GM19043 (cell line): ENCODE measurements around the gene CSNK1A1.
"Not testable (repeated sequence)": the region's sequence is repeated elsewhere in the genome, so short reads cannot be mapped to it uniquely, and the experiment has no call there.

Experiments used
- ATAC-seq: cut with Tn5 transposase; IDR thresholded peaks from one replicate; pipeline ENCODE4 v1.9.1; 2021; ENCODE audit warnings: low read depth; ENCODE audit not compliant: unreplicated experiment

Gene CSNK1A1

DNA sequence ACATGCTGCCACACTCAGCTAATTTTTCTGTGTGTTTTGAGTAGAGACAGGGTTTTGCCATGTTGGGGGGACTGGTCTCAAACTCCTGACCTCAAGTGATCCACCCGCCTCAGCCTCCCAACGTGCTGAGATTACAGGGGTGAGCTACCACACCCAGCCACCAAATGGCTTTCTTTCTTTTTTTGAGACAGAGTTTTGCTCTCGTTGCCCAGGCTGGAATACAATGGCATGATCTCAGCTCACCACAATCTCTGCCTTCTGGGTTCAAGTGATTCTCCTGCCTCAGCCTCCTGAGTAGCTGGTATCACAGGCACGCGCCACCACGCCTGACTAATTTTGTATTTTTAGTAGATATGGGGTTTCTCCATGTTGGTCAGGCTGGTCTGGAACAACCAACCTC is 15.5 kb downstream of the CSNK1A1 start:
- not testable (repeated sequence) for ATAC-seq

DNA sequence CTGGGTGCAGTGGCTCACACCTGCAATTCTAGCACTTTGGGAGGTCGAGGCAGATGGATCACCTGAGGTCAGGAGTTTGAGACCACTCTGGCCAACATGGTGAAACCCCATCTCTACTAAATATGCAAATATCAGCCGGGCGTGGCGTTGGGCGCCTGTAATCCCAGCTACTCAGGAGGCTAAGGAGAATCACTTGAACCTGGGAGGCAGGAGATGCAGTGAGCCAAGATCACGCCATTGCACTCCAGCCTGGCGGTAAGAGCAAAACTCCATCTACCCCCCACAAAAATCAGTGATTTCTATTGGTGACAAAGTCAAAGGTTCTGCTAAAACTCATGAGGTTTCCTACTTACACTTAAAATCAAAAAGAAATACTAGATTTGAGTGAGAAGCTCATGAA is 18.8 kb downstream of the CSNK1A1 start:
- no peak for ATAC-seq

DNA sequence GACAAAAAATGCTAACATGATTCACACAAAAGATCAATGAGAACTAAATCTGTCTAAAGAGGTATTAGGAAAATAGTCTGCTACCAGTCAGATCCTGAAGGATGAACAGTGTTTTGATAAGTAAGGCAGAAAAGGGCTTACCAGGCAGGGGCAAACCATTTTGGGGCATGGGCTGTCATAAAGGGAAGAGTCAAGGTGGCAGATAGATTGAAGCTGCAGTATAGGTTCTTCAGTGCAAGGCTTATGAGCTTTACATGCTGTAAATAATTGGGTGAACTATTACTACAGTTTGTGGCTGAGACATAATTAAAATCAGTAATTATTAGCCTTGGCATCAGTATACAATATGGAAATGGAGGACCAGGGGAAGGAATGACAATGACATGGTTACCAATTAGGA is 21.8 kb downstream of the CSNK1A1 start:
- no peak for ATAC-seq

DNA sequence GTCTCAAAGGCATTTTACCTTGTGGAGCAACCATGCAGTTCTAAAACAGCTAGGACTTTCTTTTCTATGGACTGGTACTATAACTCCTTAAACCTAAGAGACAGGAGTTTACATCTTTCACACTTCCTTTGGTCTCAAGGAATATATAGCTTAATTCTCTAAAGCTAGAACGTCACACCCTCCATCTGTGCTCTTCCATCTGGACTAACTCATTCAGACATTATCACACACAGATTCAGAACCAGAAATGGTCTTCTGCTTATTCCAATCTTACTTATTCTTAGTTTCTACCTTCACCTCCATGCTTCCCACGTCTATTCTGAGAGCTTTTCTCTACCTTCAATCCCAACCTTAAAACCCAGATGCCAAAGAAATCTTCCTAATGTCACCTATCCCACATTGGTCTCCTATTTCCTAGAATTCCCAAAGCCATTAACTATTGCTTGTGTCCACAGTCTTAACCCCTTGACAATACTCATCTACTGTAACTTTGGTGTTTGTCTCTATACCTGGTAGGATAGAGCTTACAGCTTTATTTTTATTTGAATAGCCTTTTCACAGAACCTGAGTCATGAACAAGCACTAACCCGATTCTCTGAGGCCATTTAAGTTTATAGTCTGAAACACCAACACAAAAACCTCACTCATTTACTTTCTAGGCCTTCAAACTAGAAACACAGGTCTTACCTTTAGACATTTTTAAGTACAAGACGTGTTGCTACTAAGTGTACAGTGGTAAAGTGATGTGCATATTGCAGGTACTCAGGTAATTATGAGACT is 22.8 kb downstream of the CSNK1A1 start:
- no peak for ATAC-seq

DNA sequence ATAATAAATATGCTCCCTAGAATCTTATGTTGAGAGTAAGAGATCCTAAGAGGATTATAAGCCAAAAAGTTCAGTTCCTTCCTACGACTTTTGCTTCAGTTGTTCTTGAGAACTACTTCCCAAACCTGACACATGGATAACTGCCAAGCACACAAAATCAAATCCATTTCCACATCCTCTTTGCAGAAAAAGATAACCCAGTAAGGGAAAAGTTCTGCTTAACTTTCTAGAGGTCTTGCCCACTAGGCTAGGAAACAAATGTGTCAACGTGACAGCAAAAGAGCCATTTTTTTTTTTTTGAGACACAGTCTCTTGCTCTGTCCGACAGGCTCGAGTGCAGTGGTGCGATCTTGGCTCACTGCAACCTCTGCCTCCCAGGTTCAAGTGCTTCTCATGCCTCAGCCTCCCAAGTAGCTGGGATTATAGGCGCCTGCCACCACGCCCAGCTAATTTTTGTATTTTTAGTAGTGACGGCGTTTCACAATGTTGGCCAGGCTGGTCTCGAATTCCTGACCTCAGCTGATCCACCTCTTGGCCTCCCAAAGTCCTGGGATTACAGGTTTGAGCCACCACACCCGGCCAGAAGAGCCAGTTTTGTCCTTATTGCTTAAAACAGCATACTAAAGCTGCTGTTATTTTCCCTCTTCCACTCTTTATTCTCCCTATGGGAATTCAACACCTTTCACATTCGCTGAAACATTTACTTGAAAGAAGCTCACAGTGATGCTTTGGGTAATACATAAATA is 24.2 kb downstream of the CSNK1A1 start:
- no peak for ATAC-seq

DNA sequence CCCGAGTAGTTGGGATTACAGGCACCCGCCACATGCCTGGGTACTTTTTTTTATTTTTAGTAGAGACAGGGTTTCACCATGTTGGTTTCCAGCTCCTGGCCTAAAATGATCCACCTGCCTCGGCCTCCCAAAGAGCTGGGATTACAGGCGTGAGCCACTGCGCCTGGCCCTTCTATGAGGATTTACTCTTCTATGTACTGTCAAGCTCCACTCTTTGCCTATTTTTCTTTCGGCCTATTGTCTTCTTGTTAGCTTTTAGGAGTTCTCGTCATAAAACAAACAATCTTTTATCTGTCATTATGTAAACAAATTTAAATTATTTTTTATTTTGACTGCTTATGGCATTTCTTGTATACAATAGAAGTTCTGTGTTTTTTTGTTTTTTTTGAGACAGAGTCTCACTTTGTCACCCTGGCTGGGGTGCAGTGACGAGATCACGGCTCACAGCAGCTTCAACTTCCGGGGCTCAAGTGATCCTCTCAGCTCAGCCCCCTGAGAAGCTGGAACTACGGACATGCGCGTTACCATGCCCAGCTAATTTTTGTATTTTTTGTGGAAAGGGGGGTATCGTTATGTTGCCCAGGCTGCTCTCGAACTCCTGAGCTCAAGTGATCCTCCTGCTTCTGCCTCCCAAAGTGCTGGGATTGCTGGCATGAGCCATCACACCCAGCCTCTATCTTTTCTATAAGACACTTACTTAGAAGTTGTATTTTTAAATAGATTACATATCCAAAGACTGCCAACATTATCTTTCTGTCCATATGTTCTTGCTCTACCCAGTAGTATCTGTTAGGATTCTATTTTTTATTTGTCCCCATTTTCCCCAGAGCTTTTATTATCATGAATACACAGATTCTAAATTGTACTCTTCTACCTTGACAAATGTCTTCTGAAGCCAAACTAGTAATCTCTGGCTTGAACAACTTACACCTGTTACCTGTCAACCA is 29.2 kb downstream of the CSNK1A1 start:
- no peak for ATAC-seq

DNA sequence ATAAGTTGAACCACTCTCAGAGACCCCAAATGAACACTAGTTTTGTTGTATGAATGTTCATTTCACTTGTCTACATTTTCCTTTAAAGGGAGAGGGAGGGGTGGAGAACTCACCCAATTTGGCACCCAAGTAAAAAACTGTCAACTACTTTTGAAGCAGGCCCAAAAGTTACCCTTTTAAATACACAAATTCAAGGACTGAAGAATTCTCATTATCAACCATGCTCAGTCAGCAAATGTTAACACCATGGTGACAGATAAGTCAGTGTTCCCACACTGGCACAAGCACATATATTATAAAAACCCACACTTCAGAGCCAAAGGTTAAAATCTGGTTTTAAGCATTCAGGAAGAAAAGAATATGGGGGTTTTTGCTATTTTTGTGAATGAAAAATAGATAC is 31.6 kb downstream of the CSNK1A1 start:
- ATAC-seq = no peak

DNA sequence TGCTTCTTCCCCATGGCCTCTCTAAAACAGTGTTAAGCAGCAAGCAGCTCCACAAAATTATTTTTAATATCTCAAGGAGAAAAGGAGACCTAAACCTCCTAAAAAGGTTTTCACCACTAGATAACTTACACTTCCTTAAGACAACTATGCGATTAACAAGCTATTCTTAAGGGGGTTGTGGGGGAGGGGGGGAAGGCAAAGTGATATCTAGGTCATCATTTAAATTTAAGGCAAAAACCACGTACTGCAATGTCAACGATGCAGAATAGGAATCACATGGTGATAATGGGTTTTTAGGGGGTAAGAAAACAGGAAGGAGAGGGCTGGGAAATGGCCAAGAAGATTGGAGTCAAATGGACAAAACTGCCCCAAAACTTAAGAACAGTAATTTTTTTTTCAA is 32.6 kb downstream of the CSNK1A1 start:
- no peak for ATAC-seq

DNA sequence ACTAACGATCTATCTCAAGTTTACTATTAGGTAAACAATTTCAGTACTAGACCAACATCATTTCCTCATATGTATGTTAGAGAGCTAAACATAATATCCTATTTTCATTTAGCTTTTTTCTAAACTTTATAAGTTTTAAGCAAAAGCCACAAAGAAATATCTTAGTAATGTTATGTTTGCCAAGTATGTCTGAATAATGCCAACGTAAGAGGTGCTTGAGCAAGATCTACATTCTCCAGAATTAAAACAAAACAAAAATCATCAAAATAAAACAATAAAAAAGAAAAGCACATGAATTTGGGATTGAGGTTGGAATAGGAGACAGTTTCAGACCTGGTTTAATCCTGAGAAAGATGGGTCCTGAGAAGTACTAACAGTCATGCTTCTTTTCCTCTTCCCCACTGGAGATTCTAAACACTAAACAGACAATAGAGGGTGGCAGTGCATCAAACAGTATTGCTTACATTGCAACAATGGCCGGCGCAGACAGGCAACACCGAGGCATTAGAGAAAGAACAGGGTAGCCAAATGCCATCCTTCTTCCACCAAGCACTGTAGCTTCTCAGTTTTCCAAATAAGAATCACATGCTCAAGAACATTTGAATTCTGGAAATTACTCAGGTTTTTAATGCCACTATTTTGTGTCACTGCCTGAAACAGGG is 33.6 kb downstream of the CSNK1A1 start:
- no peak for ATAC-seq

DNA sequence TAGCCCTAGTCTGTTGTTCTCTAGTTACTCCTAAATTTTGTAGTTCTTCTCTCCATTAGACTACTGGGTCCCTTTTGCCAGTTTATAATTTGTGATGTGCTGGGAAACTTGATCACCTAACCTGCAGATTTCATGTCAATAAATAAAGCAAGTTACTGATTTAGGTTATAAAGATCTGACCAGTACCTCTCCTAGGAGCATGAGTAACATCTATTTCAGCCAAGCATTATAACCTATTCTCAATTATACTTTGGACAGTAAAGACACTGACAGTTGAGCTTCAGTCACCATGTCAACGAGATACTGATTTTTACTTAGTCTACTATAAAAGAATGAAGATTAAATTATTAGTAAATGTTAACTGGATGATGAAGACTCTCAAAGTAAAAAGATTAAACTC is 36.7 kb downstream of the CSNK1A1 start:
- no peak for ATAC-seq

DNA sequence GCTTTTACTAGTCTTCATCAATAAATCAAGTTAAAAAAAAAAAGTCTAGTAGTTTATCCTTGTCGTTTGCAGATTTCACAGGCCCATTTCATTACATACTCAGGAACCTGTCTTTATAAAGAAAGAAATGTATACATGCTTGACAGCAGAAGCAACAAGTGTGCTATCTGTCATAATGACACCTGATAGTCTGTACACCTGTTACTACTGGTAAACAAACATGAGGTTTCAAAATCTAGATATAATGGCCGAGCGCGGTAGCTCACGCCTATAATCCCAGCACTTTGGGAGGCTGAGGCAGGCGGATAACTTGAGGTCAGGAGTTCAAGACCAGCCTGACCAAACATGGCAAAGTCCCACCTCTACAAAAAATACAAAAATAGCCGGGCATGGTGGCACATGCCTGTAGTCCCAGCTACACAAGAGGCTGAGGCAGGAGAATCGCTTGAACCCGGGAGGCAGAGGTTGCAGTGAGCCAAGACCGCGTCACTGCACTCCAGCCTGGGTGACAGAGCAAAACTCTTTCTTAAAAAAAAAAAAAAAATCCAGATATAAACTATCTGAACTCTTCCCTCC is 37.8 kb downstream of the CSNK1A1 start:
- ATAC-seq = not testable (repeated sequence)

DNA sequence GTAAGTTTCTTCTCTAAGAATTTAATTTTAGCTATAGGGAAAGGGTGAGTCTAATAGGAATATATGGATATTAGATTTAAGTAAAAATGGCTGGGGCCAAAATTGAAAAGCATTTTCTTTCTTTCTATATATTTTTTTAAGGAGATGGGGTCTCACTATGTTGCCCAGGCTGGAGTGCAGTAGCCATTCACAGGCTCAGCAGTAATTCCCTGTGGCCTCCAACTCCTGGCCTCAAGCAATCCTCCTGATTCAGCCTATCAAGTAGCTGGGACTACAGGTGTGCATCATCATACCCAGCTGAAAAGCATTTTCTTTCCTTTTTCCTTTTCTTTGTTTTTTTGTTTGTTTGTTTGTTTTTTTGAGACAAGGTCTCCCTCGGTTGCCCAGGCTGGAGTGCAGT is 41.1 kb downstream of the CSNK1A1 start:
- no peak for ATAC-seq

DNA sequence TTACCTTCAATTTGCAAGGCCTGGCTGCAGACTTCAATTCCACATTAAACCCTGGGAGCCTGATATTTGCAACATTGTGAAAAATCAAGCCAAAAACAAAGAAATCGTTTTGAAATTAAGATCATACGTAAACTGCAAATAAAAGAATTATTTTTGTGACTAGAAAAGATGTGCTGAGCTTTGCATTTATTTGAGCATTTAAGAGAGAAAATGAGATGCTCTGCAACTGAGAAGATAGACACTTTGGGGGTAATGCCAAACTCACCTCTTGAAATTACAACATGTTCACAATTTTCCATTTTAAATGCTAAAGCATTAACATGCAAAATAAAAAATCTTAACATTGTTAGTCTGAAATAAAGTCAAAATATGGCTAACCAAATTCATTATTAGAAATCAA is 46.6 kb downstream of the CSNK1A1 start:
- no peak for ATAC-seq

DNA sequence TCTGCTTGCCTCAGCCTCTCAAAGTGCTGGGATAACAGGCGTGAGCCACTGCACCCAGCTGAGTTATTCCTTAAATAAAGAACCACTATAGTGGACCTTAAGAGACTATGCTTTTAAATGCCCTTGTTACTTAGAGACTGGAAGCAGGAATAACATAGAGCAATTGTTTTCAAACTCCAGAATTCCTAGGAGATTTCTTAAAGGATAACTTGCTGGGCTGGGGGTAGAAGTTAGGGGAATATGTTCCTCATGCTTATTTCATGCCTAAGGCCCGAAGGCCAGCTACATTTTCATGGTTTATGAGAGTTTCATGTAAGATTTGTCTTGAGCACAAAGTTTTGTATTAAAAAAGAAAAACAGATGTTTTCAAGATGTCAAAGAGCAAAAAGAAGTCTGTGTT is 48.2 kb downstream of the CSNK1A1 start:
- no peak for ATAC-seq

DNA sequence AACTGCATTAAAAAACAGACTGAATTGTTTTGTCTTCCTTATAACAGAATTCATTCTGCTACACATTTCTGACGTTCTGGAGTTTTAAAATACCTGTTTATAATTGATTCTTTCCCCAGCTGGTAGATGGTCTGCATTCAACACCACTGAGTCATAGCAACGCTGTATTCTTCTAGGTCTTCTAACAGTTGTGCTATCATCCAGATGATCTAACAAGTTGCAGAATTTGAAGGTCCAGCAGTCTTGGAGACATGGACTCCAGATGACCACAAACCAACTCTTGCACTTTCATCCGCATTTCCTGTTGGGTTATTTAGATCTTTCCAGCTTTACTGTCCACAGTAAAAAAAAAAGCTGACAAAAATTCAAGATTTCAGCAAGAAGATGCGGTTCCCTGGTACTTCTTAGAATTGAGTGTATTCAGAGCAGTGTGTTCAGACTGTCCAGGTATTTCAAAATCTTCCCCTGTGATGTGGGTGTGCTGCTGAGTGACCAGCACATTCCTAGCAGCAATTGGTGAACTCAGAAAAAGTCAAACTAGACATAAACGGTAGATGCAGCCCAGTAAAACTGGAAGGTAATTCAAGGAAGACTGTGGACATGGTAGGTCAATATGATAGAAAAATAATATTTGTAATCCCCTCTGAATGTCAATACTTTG is 50.2 kb downstream of the CSNK1A1 start:
- ATAC-seq = no peak

DNA sequence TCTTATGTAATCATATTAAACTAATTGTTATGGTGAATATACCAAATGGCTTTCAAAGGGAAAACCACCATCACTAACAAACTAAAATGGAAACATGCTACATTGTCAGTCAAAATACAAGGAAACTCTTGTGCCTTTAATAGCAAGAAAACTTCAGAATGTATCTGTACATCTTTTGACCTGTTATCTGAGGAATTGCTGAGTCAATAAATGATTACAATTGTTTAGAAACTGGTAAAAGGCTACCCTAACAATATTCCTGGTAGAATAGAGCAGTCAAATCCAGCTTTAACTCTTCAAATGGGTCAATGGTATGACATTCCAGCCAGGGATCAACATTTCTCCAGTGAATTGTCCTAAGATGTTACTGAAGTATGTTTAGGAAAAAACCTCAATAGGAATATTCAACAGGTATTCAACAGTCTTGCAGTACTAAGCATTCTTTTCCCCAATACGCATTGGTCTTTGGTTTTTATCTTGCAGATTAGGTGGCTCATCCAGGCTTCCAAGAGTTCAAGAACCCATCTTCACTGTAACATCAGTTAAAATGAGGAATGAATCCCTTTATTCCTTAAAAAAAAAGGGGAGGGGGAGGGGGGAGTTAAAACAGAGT is 52.4 kb downstream of the CSNK1A1 start:
- no peak for ATAC-seq

DNA sequence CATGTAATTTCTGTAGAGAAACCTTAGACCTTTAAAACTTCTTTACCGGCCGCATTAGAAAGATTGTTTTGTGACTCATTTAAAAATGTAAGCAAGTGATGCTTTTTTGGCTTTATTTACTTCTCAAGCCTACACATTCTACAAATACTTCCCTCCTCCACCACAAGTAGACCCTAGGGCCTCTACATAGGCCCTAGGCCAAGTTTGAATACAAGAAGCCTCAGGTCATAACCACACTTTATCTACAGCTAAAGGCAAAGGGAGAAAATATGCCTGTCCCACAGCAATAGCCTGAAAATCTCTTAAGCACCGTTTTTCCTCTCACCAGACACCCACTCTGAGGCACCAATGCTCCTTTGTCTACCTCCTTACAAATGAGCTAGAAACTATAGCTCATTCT is 53.9 kb downstream of the CSNK1A1 start:
- ATAC-seq = no peak

DNA sequence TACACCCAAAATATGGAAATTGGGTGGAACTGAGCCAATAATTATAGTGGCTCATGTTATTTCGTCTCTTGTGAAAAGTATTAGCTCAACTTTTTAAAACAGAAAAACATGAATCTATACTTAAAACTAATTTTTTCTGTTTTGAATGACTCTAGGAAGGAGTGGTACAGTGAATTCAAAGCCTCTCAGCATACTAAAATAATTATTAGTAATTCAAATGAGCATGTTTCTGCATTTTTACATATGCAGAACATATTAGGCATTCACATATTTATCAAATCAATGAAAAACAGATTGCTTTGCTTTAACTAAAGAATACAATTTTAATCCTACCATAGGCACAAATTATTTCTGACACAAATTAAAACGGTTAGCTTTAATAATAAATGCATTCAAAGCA is 54.3 kb downstream of the CSNK1A1 start:
- no peak for ATAC-seq

DNA sequence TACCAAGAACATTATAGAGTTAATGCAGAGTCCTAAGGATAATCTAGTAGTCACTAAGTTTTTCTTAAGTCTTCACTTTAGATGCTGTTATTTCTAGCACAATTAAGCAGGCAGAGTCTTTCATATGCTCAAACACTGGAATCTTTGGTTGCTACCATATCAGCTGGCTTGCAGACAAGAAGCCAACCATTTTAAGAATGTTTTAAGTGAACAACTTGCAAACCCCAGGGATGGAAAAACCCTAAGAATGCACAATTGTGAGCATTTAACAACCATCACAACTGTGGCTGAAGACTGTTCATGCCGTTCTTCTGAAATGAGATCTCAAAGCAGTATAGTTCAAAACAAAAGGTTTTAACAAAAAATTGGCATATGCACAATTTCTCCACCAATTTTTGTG is 55.1 kb downstream of the CSNK1A1 start:
- no peak for ATAC-seq
